ENCODE results near the gene USP35.

- TF ChIP-seq CTCF (conservative IDR thresholded peaks at IDR 0.05; ENCODE audit: low read length) (no peak), EZH2phosphoT487 (IDR thresholded peaks at IDR 0.05; ENCODE audit: borderline replicate concordance) (no peak)
Measured at GRCh38 chr11:78180751-78181150, 8.0 kb upstream of the USP35 start.
